Prostate gland (tissue), 2 donors: ENCODE data around the gene FIG4. TPM values are rescaled to one million over a fixed set of nuclear protein-coding genes. Genes with fewer than 3 reads are reported as not detected.

Experiments used
- DNase-seq: peaks from one replicate; pipeline ENCODE4 v3.0.0-alpha.2; 2019; ENCODE audit warnings: low spot score
- H3K27ac ChIP-seq, 2 donors: fragments of 200-600 bp; sonication (generic); 2 replicates each; pipeline ENCODE4 v1.5.1; 2017 to 2019
- H3K27me3 ChIP-seq: fragments of 200-600 bp; sonication (generic); replicated peaks from 2 replicates; pipeline ENCODE4 v1.5.1; 2019; ENCODE audit not compliant: insufficient read depth
- H3K36me3 ChIP-seq, 2 donors: fragments of 200-600 bp; sonication (generic); 1 replicate in 1 of 2; 2 replicates in 1 of 2; pipeline versions ENCODE4 v1.5.1 to v1.8.1; 2017 to 2019
- H3K4me1 ChIP-seq: fragments of 200-600 bp; sonication (generic); replicated peaks from 2 replicates; pipeline ENCODE4 v1.5.1; 2019
- H3K4me3 ChIP-seq, 2 donors: fragments of 200-600 bp; sonication (generic); 2 replicates each; pipeline ENCODE4 v1.5.1; 2017 to 2019
- H3K9me3 ChIP-seq: fragments of 200-600 bp; sonication (generic); 2 replicates; pipeline ENCODE4 v1.5.1; 2017
- POLR2A ChIP-seq: fragments of 450-650 bp; IDR thresholded peaks from one replicate; pipeline ENCODE4 v1.6.1; 2016; ENCODE audit warnings: antibody characterized with exemption, mild to moderate bottlenecking
- POLR2AphosphoS5 ChIP-seq: sonication (generic); formaldehyde crosslinking; IDR thresholded peaks from one replicate; pipeline ENCODE4 v1.6.1; 2017; ENCODE audit warnings: antibody characterized with exemption
- WGBS: methylation state at CpG from one replicate; pipeline ENCODE4 v1.1.5; 2018; 5-methylcytosine and 5-hydroxymethylcytosine counted together
- intact Hi-C: fragments of 100-400 bp; cut with DNase I; formaldehyde crosslinking; loops from one replicate; pipeline ENCODE4 v1.14.2; 2022
- total RNA-seq, 2 donors: library from RNA; depleted of rRNA; stranded (reverse); fragments of >200 nt; gene quantifications; one replicate each; pipeline ENCODE4 v1.1.0, GENCODE V29; 2016
- TF ChIP-seq, protein P1 (sequence below), 4 experiments: fragments of 200-600 bp in 2 of 4; fragments of 450-650 bp in 2 of 4; sonication (generic) in 2 of 4; IDR thresholded peaks; 1 replicate in 3 of 4; 2 replicates in 1 of 4; pipeline ENCODE4 v1.5.1; 2016 to 2019; ENCODE audit warnings: antibody characterized with exemption in 4 of 4, mild to moderate bottlenecking in 2 of 4, moderate library complexity in 2 of 4

The FIG4 gene
- total RNA-seq, 2 donors from 2014 or later = 12.7 to 16.6 TPM

DNA sequence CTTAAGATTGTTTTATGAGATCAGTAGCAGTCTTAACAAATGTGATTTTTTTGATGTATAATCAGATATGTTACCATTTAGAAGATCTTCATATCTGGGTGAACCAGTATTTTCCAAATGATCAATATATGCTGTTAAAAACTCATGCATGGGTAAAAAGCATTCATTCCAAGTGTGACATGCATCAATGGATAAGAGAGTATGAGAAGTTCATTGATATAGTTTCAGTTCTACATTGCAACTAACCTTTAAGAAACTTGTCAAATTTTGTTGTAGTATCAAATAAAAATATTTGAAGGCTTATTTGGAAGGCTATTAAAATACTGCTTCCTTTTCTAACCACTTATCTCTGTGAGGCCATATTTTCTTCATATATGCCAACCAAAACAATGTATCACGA is 117.7 kb downstream of the FIG4 start:
- no peaks in the 10 kb centered on the region for H3K36me3 ChIP-seq
- no peak overlapping the region for H3K27ac ChIP-seq
- H3K4me1 ChIP-seq = no peaks in the 10 kb centered on the region
- intact Hi-C loops = no loop called here
- no peak for DNase-seq
- TF ChIP-seq POLR2A (no peak), POLR2AphosphoS5 (no peak)
- TF ChIP-seq, protein P1, sequence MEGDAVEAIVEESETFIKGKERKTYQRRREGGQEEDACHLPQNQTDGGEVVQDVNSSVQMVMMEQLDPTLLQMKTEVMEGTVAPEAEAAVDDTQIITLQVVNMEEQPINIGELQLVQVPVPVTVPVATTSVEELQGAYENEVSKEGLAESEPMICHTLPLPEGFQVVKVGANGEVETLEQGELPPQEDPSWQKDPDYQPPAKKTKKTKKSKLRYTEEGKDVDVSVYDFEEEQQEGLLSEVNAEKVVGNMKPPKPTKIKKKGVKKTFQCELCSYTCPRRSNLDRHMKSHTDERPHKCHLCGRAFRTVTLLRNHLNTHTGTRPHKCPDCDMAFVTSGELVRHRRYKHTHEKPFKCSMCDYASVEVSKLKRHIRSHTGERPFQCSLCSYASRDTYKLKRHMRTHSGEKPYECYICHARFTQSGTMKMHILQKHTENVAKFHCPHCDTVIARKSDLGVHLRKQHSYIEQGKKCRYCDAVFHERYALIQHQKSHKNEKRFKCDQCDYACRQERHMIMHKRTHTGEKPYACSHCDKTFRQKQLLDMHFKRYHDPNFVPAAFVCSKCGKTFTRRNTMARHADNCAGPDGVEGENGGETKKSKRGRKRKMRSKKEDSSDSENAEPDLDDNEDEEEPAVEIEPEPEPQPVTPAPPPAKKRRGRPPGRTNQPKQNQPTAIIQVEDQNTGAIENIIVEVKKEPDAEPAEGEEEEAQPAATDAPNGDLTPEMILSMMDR (IDR thresholded peaks at IDR 0.05) = no peak
- H3K27me3 ChIP-seq = no peaks in the 10 kb centered on the region
- no peak overlapping the region for H3K4me3 ChIP-seq
- WGBS = 70% methylated on average over 1 of the region's 1 CpG
- H3K9me3 ChIP-seq = no peaks in the 10 kb centered on the region

DNA sequence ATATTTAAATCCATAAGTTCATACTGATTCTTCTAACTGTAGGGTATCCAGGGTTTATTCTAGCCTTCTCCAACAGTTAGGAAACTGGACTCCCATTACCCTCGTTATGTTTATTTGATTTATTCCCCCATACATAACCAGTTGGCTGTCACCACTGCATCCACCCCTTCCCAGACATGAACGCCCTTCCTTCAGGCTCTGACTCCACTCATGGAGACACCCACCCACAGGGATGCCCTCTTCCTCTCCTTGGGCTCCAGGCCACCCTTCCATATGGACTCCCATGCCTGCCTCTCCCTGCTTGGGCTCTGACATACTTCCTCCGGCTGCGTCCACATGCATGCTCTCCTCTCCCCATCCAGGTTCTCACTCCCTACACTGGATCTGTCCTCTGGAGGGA is 124.0 kb downstream of the FIG4 start:
- Histone ChIP-seq H3K4me3 (no peak overlapping the region), H3K4me1 (no peaks in the 10 kb centered on the region), H3K9me3 (no peaks in the 10 kb centered on the region), H3K36me3 (no peaks in the 10 kb centered on the region), H3K27me3 (no peaks in the 10 kb centered on the region), H3K27ac (no peak overlapping the region)
- intact Hi-C loops = no loop called here
- TF ChIP-seq POLR2A (no peak), POLR2AphosphoS5 (no peak)
- TF ChIP-seq, protein P1 (IDR thresholded peaks at IDR 0.05) = no peak
- DNase-seq = no peak
- WGBS = 94% methylated on average over 4 of the region's 4 CpGs

DNA sequence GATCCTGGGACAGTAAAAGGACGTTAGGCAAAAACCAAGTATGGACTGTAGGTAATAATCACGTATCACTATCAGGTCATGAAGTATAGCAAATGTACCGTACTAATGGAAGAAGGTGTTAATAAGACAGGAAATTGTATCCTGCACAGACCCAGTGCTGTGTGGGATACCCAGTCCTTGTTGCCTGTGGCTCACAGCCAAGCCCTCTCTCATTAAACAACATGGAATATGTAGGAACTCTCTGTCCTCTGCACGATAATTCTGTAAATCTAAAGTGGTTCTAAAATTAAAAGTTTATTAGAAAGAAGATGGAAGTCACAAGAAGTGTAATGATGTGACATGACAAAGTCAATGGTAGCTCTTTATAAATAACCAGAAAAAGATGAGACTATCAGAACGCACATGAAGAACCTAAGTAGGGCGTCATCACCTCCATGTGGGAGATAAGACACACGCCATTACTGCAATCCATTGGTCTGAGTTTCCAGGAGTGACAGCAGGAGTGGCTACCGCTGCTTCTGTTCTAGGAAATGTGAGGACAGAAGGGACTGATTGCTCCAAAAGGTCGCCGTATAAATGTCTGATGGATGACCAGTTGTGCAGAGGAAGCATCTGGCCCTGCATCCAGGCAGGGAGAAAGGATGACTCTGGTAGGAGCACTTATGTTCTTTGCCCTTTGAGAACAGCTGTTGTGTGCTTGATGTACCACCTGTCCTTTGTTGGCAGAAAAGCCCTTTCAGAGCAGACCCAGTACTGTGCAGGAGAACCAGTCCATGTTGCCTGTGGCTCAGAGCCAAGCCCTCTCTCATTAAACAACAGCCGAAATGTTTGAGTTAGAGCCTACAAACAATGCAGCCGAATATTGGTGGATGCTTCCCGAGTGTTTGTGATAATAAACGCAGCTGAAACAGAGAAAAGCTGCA is 125.6 kb downstream of the FIG4 start:
- Histone ChIP-seq H3K4me3 (no peak overlapping the region), H3K9me3 (no peaks in the 10 kb centered on the region), H3K27me3 (no peaks in the 10 kb centered on the region), H3K27ac (no peak overlapping the region), H3K36me3 (no peaks in the 10 kb centered on the region), H3K4me1 (no peaks in the 10 kb centered on the region)
- peak; percentile 14 for DNase-seq
- intact Hi-C loops = no loop called here
- TF ChIP-seq POLR2A (no peak), POLR2AphosphoS5 (no peak)
- TF ChIP-seq, protein P1 (IDR thresholded peaks at IDR 0.05) = no peak
- 57% methylated on average over 14 of the region's 14 CpGs for WGBS

DNA sequence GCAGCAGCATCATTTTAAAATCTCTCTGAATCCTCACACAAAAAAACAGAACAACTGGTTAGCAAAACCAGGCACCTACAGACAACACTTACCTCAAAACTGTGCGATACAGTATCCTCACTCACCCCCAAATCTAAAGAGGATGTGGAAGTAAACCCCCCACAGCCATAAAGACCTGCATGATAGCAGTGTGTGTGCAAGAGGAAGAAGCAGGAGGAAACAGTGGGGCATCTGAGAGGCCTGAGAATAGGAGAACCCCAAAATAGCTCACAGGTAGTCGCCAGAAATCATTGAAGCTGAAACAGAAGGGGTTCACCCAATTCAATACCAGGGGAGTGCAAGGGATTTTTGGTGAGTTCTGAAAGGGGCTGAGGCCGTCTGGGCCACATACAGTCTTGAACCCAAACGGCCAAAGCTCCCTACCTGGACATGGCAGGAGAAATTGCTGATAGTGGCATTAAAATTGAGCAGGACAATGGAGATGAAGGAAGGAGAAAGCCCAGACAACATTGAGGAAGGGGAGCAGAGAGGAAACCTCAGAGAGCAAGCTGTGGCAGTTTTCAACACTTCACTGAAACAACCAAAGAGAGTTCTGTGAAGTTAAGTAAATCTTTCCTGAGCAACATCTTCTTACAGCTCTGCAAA is 129.7 kb downstream of the FIG4 start:
- Histone ChIP-seq H3K36me3 (no peaks in the 10 kb centered on the region), H3K4me3 (no peak overlapping the region), H3K27me3 (no peaks in the 10 kb centered on the region), H3K27ac (no peak overlapping the region), H3K4me1 (no peaks in the 10 kb centered on the region), H3K9me3 (no peaks in the 10 kb centered on the region)
- intact Hi-C loops = no loop called here
- WGBS = 90% methylated on average over 4 of the region's 4 CpGs
- TF ChIP-seq, protein P1 (IDR thresholded peaks at IDR 0.05) = no peak
- no peak for TF ChIP-seq POLR2AphosphoS5
- no peak for TF ChIP-seq POLR2A
- DNase-seq = no peak
